KMS-11 (cell line): ENCODE data around the gene METAP1.

Experiments used
- H2AFZ ChIP-seq: fragments of 200-600 bp; sonication (generic); 2 replicates; pipeline ENCODE4 v1.6.1; 2016; ENCODE audit warnings: antibody characterized with exemption, mixed run types, low read depth
- H3K27ac ChIP-seq: fragments of 200-600 bp; sonication (generic); 2 replicates; pipeline ENCODE4 v1.6.1; 2016; ENCODE audit warnings: mild to moderate bottlenecking, mixed run types
- H3K27me3 ChIP-seq: fragments of 200-600 bp; sonication (generic); 2 replicates; pipeline ENCODE4 v1.6.1; 2017; ENCODE audit warnings: mild to moderate bottlenecking, low read depth, mixed run types, moderate library complexity; ENCODE audit not compliant: insufficient read depth
- H3K36me3 ChIP-seq: fragments of 200-600 bp; sonication (generic); 2 replicates; pipeline ENCODE4 v1.6.1; 2017; ENCODE audit warnings: mild to moderate bottlenecking, mixed run types; ENCODE audit not compliant: insufficient read depth
- H3K4me1 ChIP-seq: fragments of 200-600 bp; sonication (generic); 2 replicates; pipeline ENCODE4 v1.6.1; 2016; ENCODE audit warnings: mild to moderate bottlenecking, low read depth, mixed run types; ENCODE audit not compliant: poor library complexity, severe bottlenecking
- H3K4me2 ChIP-seq: fragments of 200-600 bp; sonication (generic); 2 replicates; pipeline ENCODE4 v1.7.0; 2016; ENCODE audit warnings: mild to moderate bottlenecking, mixed run types
- H3K4me3 ChIP-seq: fragments of 200-600 bp; sonication (generic); IDR thresholded peaks from 2 replicates; pipeline ENCODE4 v1.6.1; 2017; ENCODE audit warnings: low read depth, low read length, mixed read lengths; ENCODE audit not compliant: insufficient read depth
- H3K79me2 ChIP-seq: fragments of 200-600 bp; sonication (generic); 2 replicates; pipeline ENCODE4 v1.6.1; 2016; ENCODE audit warnings: low read depth, mixed run types; ENCODE audit not compliant: insufficient read depth
- H3K9ac ChIP-seq: fragments of 200-600 bp; sonication (generic); 2 replicates; pipeline ENCODE4 v1.6.1; 2016; ENCODE audit warnings: mild to moderate bottlenecking, mixed run types
- H4K20me1 ChIP-seq: fragments of 200-600 bp; sonication (generic); 2 replicates; pipeline ENCODE4 v1.6.1; 2016; ENCODE audit warnings: mild to moderate bottlenecking, mixed run types; ENCODE audit not compliant: insufficient read depth
- TF ChIP-seq, protein P1 (sequence below): fragments of 200-600 bp; sonication (generic); conservative IDR thresholded peaks from 2 replicates; pipeline ENCODE4 v1.6.1; 2017; ENCODE audit warnings: low read depth, mild to moderate bottlenecking, antibody characterized with exemption, low read length, moderate library complexity, mixed read lengths

Gene METAP1

DNA sequence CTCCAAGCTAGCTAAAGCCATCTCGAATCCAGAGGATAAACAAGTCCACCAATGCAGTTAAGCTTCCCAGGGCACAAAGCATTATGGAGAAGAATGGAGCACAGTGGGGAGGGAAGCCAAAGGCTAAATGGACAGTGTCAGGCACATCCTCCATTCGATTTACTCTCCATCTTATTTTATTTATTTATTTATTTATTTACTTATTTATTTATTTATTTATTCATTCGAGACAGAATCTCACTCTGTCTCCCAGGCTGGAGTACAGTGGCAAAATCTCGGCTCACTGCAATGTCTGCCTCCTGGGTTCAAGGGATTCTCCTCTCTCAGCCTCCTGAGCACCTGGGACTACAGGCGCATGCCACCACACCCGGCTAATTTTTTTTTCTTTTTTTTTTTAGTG is 40.3 kb upstream of the METAP1 start:
- H3K4me2 ChIP-seq: no peak overlapping the region
- H3K36me3 ChIP-seq: no peaks in the 10 kb centered on the region
- no peak overlapping the region for H3K4me3 ChIP-seq
- H3K4me1 ChIP-seq: peaks cover 2% of the 10 kb centered on the region
- TF ChIP-seq, protein P1, sequence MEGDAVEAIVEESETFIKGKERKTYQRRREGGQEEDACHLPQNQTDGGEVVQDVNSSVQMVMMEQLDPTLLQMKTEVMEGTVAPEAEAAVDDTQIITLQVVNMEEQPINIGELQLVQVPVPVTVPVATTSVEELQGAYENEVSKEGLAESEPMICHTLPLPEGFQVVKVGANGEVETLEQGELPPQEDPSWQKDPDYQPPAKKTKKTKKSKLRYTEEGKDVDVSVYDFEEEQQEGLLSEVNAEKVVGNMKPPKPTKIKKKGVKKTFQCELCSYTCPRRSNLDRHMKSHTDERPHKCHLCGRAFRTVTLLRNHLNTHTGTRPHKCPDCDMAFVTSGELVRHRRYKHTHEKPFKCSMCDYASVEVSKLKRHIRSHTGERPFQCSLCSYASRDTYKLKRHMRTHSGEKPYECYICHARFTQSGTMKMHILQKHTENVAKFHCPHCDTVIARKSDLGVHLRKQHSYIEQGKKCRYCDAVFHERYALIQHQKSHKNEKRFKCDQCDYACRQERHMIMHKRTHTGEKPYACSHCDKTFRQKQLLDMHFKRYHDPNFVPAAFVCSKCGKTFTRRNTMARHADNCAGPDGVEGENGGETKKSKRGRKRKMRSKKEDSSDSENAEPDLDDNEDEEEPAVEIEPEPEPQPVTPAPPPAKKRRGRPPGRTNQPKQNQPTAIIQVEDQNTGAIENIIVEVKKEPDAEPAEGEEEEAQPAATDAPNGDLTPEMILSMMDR: no peak
- no peak overlapping the region for H3K9ac ChIP-seq
- H3K79me2 ChIP-seq: no peaks in the 10 kb centered on the region
- no peak overlapping the region for H2AFZ ChIP-seq
- H4K20me1 ChIP-seq: no peaks in the 10 kb centered on the region
- no peak overlapping the region for H3K27ac ChIP-seq
- no peaks in the 10 kb centered on the region for H3K27me3 ChIP-seq

DNA sequence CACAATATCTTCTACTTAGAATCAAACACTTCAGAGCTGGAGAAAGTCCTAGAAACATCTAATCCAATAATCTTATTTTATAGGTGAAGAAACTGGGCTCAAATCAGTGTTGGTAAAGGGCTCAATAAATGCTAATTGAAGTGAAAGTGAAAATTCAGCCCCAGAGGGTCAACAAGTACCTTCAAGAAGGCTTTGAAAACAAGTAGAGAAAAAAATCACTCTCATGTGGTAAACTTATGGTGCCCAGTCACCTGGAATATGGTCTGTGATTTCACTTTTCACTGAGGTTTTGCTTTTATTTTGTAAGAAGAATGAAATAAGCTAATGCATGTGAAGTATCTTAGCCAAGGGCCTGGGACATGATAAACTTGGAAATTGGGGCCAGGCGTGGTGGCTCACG is 37.5 kb upstream of the METAP1 start:
- no peaks in the 10 kb centered on the region for H3K79me2 ChIP-seq
- no peak overlapping the region for H3K27ac ChIP-seq
- no peaks in the 10 kb centered on the region for H4K20me1 ChIP-seq
- H2AFZ ChIP-seq: no peak overlapping the region
- no peak overlapping the region for H3K9ac ChIP-seq
- TF ChIP-seq, protein P1: no peak
- H3K4me1 ChIP-seq: peaks cover 2% of the 10 kb centered on the region
- no peak overlapping the region for H3K4me2 ChIP-seq
- H3K4me3 ChIP-seq: no peak overlapping the region
- H3K27me3 ChIP-seq: no peaks in the 10 kb centered on the region
- no peaks in the 10 kb centered on the region for H3K36me3 ChIP-seq

DNA sequence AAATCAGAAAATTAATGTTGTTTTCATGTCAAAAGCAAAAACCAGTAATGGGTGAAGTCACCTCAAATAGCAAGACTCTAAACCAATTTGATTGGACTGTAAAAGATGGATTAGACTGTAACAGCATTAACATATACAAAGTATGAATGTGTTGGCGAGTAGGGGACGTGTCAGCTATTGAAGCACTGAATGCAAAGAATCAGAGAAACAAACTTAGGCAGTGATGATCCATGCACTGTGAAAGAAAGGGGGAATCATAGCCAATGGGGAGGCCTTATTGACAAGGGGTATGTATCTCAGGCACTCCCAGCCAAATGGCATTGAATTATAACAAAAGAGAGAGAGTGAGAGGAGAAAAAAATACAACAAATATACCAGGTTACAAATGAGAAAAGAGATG is 36.1 kb upstream of the METAP1 start:
- no peak overlapping the region for H3K4me3 ChIP-seq
- H3K4me2 ChIP-seq: no peak overlapping the region
- peaks cover 2% of the 10 kb centered on the region for H3K4me1 ChIP-seq
- no peaks in the 10 kb centered on the region for H4K20me1 ChIP-seq
- H3K27me3 ChIP-seq: no peaks in the 10 kb centered on the region
- TF ChIP-seq, protein P1: no peak
- H3K36me3 ChIP-seq: no peaks in the 10 kb centered on the region
- H2AFZ ChIP-seq: no peak overlapping the region
- no peak overlapping the region for H3K9ac ChIP-seq
- H3K27ac ChIP-seq: no peak overlapping the region
- H3K79me2 ChIP-seq: no peaks in the 10 kb centered on the region

DNA sequence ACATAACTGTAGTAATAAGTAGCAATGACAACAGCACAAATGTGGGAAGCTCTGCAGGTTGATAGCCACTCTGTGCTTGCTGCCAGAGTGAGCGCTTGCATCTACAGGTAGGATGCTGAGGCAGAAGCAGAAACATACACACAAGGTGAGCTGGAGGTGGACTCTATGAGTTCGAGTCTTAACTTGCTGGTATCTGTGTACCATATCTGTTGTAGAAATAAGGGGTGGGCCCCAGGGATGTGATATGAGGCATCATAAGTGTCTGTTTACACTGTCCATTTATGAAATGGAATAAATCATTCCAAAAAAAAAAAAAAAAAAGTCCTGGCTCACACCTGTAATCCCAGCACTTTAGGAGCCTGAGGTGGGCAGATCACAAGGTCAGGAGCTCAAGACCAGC is 33.8 kb upstream of the METAP1 start:
- TF ChIP-seq, protein P1: no peak
- Histone ChIP-seq H2AFZ (no peak overlapping the region), H3K27me3 (no peaks in the 10 kb centered on the region), H3K9ac (no peak overlapping the region), H4K20me1 (no peaks in the 10 kb centered on the region), H3K4me2 (no peak overlapping the region), H3K27ac (no peak overlapping the region), H3K4me1 (peaks cover 2% of the 10 kb centered on the region), H3K4me3 (no peak overlapping the region), H3K36me3 (no peaks in the 10 kb centered on the region), H3K79me2 (no peaks in the 10 kb centered on the region)
